HepG2 (cell line): ENCODE measurements around the gene CDA. TPM values are rescaled to one million over a fixed set of nuclear protein-coding genes. Genes with fewer than 3 reads are reported as not detected.

Experiments
- ATAC-seq: fragments of 200-7000 bp; cut with Tn5 transposase; 3 replicates; pipeline ENCODE4 v1.9.1; 2020; ENCODE audit warnings: mild to moderate bottlenecking, moderate library complexity
- BruUV-seq: library from RNA; stranded (reverse); fragments of 400-500 nt; replicated peaks from 2 replicates; lab custom pipeline; 2021; lab: Mats Ljungman, UMichigan
- CTCF ChIA-PET: fragments of 300-600 bp; formaldehyde crosslinking; extraction: SDS; loops from one replicate; lab custom pipeline; 2021; ENCODE audit warnings: low total read pairs, inconsistent platforms, low intra/inter-chr PET ratio; lab: Yijun Ruan, JAX
- POLR2A ChIA-PET: fragments of 350-600 bp; sonication (Branson Sonifier 250); formaldehyde crosslinking; loops from one replicate; lab custom pipeline; 2020; ENCODE audit warnings: antibody characterized with exemption, inconsistent platforms; lab: Yijun Ruan, JAX
- DNase-seq: peaks from one replicate; pipeline ENCODE4 v3.0.0-alpha.2; 2015; ENCODE audit warnings: low spot score
- FAIRE-seq: peaks from 3 replicates; lab custom pipeline; 2011; peaks lifted over from hg19 to GRCh38; lab: Jason Lieb, UNC
- H2AFZ ChIP-seq: one replicate; pipeline ENCODE4 v1.6.1; 2011; ENCODE audit warnings: low read length, inconsistent platforms
- H3K27ac ChIP-seq: fragments of 300-600 bp; 3 replicates; pipeline ENCODE4 v1.8.0; 2011; ENCODE audit warnings: mixed run types, mild to moderate bottlenecking, mixed read lengths, low read length, inconsistent platforms; ENCODE audit not compliant: insufficient read depth; ENCODE audit errors: extremely low read length
- H3K27me3 ChIP-seq, 2 experiments: fragments of 200-600 bp in 1 of 2; 2 replicates in 1 of 2; 3 replicates in 1 of 2; pipeline versions ENCODE4 v1.6.0 to v1.8.0; 2011; ENCODE audit warnings: low read length in 2 of 2, mild to moderate bottlenecking in 2 of 2, moderate library complexity in 2 of 2, inconsistent platforms in 1 of 2; ENCODE audit not compliant: insufficient read depth in 2 of 2, control insufficient read depth in 1 of 2
- H3K36me3 ChIP-seq, 2 experiments: fragments of 200-600 bp in 1 of 2; replicated peaks in 1 of 2; 2 replicates in 1 of 2; 3 replicates in 1 of 2; pipeline versions ENCODE4 v1.5.1 to v1.8.0; 2011; ENCODE audit warnings: low read length in 2 of 2, inconsistent platforms in 1 of 2; ENCODE audit not compliant: insufficient read depth in 2 of 2, control insufficient read depth in 1 of 2
- H3K4me1 ChIP-seq: 2 replicates; pipeline ENCODE4 v1.5.1; 2012; ENCODE audit warnings: low read length, inconsistent platforms; ENCODE audit not compliant: insufficient read depth
- H3K4me2 ChIP-seq: 2 replicates; pipeline ENCODE4 v1.6.0; 2011; ENCODE audit warnings: low read depth, low read length, inconsistent platforms
- H3K4me3 ChIP-seq, 3 experiments: fragments of 200-600 bp in 1 of 3; sonication (generic), shearing (Covaris generic) in 1 of 3; replicated peaks in 1 of 3; 2 replicates each; pipeline ENCODE4 v1.5.1; 2011 to 2016; ENCODE audit warnings: low read length in 3 of 3, inconsistent platforms in 2 of 3, low read depth in 2 of 3, mild to moderate bottlenecking in 2 of 3, control low read depth in 1 of 3, mixed read lengths in 1 of 3; ENCODE audit not compliant: insufficient read depth in 1 of 3
- H3K79me2 ChIP-seq: one replicate; pipeline ENCODE4 v1.6.1; 2011; ENCODE audit warnings: low read length, inconsistent platforms; ENCODE audit not compliant: insufficient read depth
- H3K9ac ChIP-seq: 2 replicates; pipeline ENCODE4 v1.6.0; 2011; ENCODE audit warnings: mild to moderate bottlenecking, low read depth, low read length, inconsistent platforms; ENCODE audit not compliant: insufficient read depth
- H3K9me3 ChIP-seq: 2 replicates; pipeline ENCODE4 v1.5.1; 2012; ENCODE audit warnings: mild to moderate bottlenecking, low read length
- H4K20me1 ChIP-seq: 2 replicates; pipeline ENCODE4 v1.6.0; 2011; ENCODE audit warnings: inconsistent platforms, mild to moderate bottlenecking, low read length, moderate library complexity; ENCODE audit not compliant: insufficient read depth
- DNMT3B ChIP-seq: conservative IDR thresholded peaks from 2 replicates; pipeline ENCODE4 v1.6.1; 2016; ENCODE audit warnings: missing biosample characterization, control low read depth
- FOSL2 ChIP-seq: sonication (generic); formaldehyde crosslinking; IDR thresholded peaks from 2 replicates; pipeline ENCODE4 v1.4.0; 2020; ENCODE audit warnings: missing genetic modification reagents
- MAFK ChIP-seq, 2 experiments: IDR thresholded peaks in 1 of 2; conservative IDR thresholded peaks in 1 of 2; 2 replicates each; pipeline ENCODE4 v1.6.1; 2011; ENCODE audit warnings: improper control_type of control experiment in 2 of 2, low read length in 2 of 2
- MTA1 ChIP-seq: sonication (generic); formaldehyde crosslinking; IDR thresholded peaks from 2 replicates; pipeline ENCODE4 v1.4.0; 2020; ENCODE audit warnings: missing genetic modification reagents, mild to moderate bottlenecking, borderline replicate concordance
- ZNF281 ChIP-seq: sonication (generic); formaldehyde crosslinking; IDR thresholded peaks from 2 replicates; pipeline ENCODE4 v1.4.0; 2020; ENCODE audit warnings: missing genetic modification reagents, borderline replicate concordance
- ZNF3 ChIP-seq: IDR thresholded peaks from 2 replicates; pipeline ENCODE4 v1.7.0; 2017; ENCODE audit warnings: inconsistent platforms
- ZNF326 ChIP-seq: sonication (generic); formaldehyde crosslinking; IDR thresholded peaks from 2 replicates; pipeline ENCODE4 v1.4.0; 2020; ENCODE audit warnings: missing genetic modification reagents, borderline replicate concordance
- ZNF547 ChIP-seq: sonication (generic); formaldehyde crosslinking; IDR thresholded peaks from 2 replicates; pipeline ENCODE4 v1.5.1; 2020; ENCODE audit warnings: mild to moderate bottlenecking, missing genetic modification reagents
- ZNF737 ChIP-seq: sonication (generic); formaldehyde crosslinking; IDR thresholded peaks from 2 replicates; pipeline ENCODE4 v1.5.0; 2020; ENCODE audit warnings: missing genetic modification reagents, mild to moderate bottlenecking, borderline replicate concordance
- WGBS: methylation state at CpG from one replicate; pipeline ENCODE4 v1.1.6; 2017; ENCODE audit warnings: low lambda C conversion rate; 5-methylcytosine and 5-hydroxymethylcytosine counted together
- in situ Hi-C: cut with HindIII; loops from 2 replicates; pipeline ENCODE4 v1.10.0; 2017; ENCODE audit warnings: low pct_unique_long_range_greater_than_20kb; ENCODE audit not compliant: extremely low pct_ligation_motif_present
- intact Hi-C: fragments of 100-400 bp; cut with micrococcal nuclease; formaldehyde crosslinking; loops from one replicate; pipeline ENCODE4 v1.10.0; 2022; ENCODE audit not compliant: unreplicated experiment
- polyA plus RNA-seq, 8 experiments: library from polyadenylated mRNA; depleted of rRNA in 3 of 8; stranded (reverse) in 7 of 8; unstranded in 1 of 8; fragments of >200 nt; fragmentation: Illumina TruSeq in 4 of 8; extraction: Trizol in 4 of 8; gene quantifications; 2 replicates each; pipeline versions ENCODE4 v1.2.1 to v1.2.3, GENCODE V29; 2011 to 2016; ENCODE audit warnings: low read depth in 4 of 8, missing spikeins in 1 of 8, mixed read lengths in 1 of 8; ENCODE audit not compliant: insufficient read depth in 1 of 8
- total RNA-seq, 5 experiments: library from RNA; depleted of rRNA; stranded (reverse); fragments of >200 nt; fragmentation: Illumina TruSeq; extraction: Trizol; gene quantifications; 2 replicates each; pipeline ENCODE4 v1.2.3, GENCODE V29; 2016; ENCODE audit warnings: low read depth in 1 of 5
- TF ChIP-seq, protein P1 (sequence below): sonication (generic); formaldehyde crosslinking; IDR thresholded peaks from 2 replicates; pipeline ENCODE4 v1.5.0; 2020; ENCODE audit warnings: mild to moderate bottlenecking, missing genetic modification reagents

Gene CDA
- total and polyA plus RNA-seq, 2 of the 13 experiments (the other 11 are each of a cell fraction or from before 2014, with no cell fraction given) = 0.66 to 2.1 TPM

GRCh38 chr1:20594746-20595145, 5.8 kb downstream of the CDA start:
- no peak overlapping the region for H3K4me2 ChIP-seq
- no peak overlapping the region for H3K27ac ChIP-seq
- ChIA-PET POLR2A (no interaction called here), CTCF (no interaction called here)
- no peak for DNase-seq
- WGBS = 92% methylated on average over 10 of the region's 14 CpGs
- peaks cover 13% of the 10 kb centered on the region for H3K4me1 ChIP-seq
- no peaks in the 10 kb centered on the region for H3K9me3 ChIP-seq
- no peak overlapping the region for H3K9ac ChIP-seq
- no peak overlapping the region for H2AFZ ChIP-seq
- H3K4me3 ChIP-seq = no peak overlapping the region
- H3K27me3 ChIP-seq = peaks cover under 1 to 1% of the 10 kb centered on the region in 2 experiments; a peak in 1 of 5 replicates
- H4K20me1 ChIP-seq = no peaks in the 10 kb centered on the region
- intact Hi-C loops (no loop called here), in situ Hi-C loops (no loop called here)
- no peak for TF ChIP-seq ZNF3 (CRISPR knock-in tag)
- TF ChIP-seq MTA1 (CRISPR knock-in tag) = no peak
- TF ChIP-seq ZNF547 (CRISPR knock-in tag) = no peak
- no peak for TF ChIP-seq FOSL2 (CRISPR knock-in tag)
- no peak for TF ChIP-seq ZNF326 (CRISPR knock-in tag)
- TF ChIP-seq ZNF281 = no peak
- TF ChIP-seq MAFK (conservative IDR thresholded peaks at IDR 0.05 in 1 of 2, IDR thresholded peaks at IDR 0.05 in 1 of 2; ENCODE audit: low read length in 2 of 2) = no peak
- TF ChIP-seq, protein P1, sequence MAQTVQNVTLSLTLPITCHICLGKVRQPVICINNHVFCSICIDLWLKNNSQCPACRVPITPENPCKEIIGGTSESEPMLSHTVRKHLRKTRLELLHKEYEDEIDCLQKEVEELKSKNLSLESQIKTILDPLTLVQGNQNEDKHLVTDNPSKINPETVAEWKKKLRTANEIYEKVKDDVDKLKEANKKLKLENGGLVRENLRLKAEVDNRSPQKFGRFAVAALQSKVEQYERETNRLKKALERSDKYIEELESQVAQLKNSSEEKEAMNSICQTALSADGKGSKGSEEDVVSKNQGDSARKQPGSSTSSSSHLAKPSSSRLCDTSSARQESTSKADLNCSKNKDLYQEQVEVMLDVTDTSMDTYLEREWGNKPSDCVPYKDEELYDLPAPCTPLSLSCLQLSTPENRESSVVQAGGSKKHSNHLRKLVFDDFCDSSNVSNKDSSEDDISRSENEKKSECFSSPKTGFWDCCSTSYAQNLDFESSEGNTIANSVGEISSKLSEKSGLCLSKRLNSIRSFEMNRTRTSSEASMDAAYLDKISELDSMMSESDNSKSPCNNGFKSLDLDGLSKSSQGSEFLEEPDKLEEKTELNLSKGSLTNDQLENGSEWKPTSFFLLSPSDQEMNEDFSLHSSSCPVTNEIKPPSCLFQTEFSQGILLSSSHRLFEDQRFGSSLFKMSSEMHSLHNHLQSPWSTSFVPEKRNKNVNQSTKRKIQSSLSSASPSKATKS (CRISPR knock-in tag) = no peak
- TF ChIP-seq DNMT3B (CRISPR knock-in tag) = no peak
- TF ChIP-seq ZNF737 (CRISPR knock-in tag) = no peak
- no peaks in the 10 kb centered on the region for H3K36me3 ChIP-seq
- BruUV-seq = no TSS peak
- no peaks in the 10 kb centered on the region for H3K79me2 ChIP-seq
- no peak for ATAC-seq
- no peak for FAIRE-seq
